MCF 10A (cell line): ENCODE data around the gene SLC25A13. TPM values are rescaled to one million over a fixed set of nuclear protein-coding genes. Genes with fewer than 3 reads are reported as not detected.

Source experiments
- BruUV-seq: library from RNA; stranded (reverse); fragments of 400-500 nt; replicated peaks from 2 replicates; lab custom pipeline; 2021; lab: Mats Ljungman, UMichigan
- CTCF ChIA-PET: fragments of 300-600 bp; sonication (Branson Sonifier 250); formaldehyde crosslinking; extraction: SDS; loops from one replicate; lab custom pipeline; 2021; ENCODE audit warnings: antibody characterized with exemption, inconsistent platforms; lab: Yijun Ruan, JAX
- POLR2A ChIA-PET: fragments of 300-600, 350-650 bp; sonication (Branson Sonifier 250); formaldehyde crosslinking; extraction: SDS; loops from one replicate; lab custom pipeline; 2020; ENCODE audit warnings: antibody characterized with exemption, inconsistent platforms; lab: Yijun Ruan, JAX
- DNase-seq: peaks from one replicate; pipeline ENCODE4 v3.0.0-alpha.2; 2018; ENCODE audit not compliant: unreplicated experiment
- H3K27ac Mint-ChIP-seq: one replicate; pipeline ENCODE4 v1.8.0; 2022; ENCODE audit warnings: mild to moderate bottlenecking, low read depth, mixed read lengths; ENCODE audit not compliant: unreplicated experiment
- H3K27me3 Mint-ChIP-seq: one replicate; pipeline ENCODE4 v1.8.0; 2022; ENCODE audit warnings: mixed read lengths; ENCODE audit not compliant: insufficient read depth, unreplicated experiment
- H3K36me3 Mint-ChIP-seq: one replicate; pipeline ENCODE4 v1.8.0; 2022; ENCODE audit warnings: mild to moderate bottlenecking, moderate library complexity, mixed read lengths; ENCODE audit not compliant: insufficient read depth, unreplicated experiment
- H3K4me1 Mint-ChIP-seq: one replicate; pipeline ENCODE4 v1.8.0; 2022; ENCODE audit warnings: mixed read lengths; ENCODE audit not compliant: insufficient read depth, unreplicated experiment
- H3K4me3 Mint-ChIP-seq: one replicate; pipeline ENCODE4 v1.8.0; 2022; ENCODE audit warnings: mild to moderate bottlenecking, moderate library complexity, mixed read lengths; ENCODE audit not compliant: unreplicated experiment
- H3K9me3 Mint-ChIP-seq: one replicate; pipeline ENCODE4 v1.8.0; 2022; ENCODE audit warnings: mixed read lengths; ENCODE audit not compliant: unreplicated experiment
- intact Hi-C: fragments of 100-400 bp; cut with micrococcal nuclease; formaldehyde crosslinking; loops from 2 replicates; pipeline ENCODE4 v1.14.1; 2022
- total RNA-seq: library from RNA; stranded (reverse); gene quantifications from 2 replicates; pipeline ENCODE4 v1.2.3, GENCODE V29; 2022
- TF ChIP-seq, protein P1 (sequence below): fragments of 200-600 bp; IDR thresholded peaks from one replicate; pipeline ENCODE4 v1.8.0; 2022; ENCODE audit warnings: antibody characterized with exemption, mild to moderate bottlenecking; ENCODE audit not compliant: unreplicated experiment

SLC25A13 gene
- total RNA-seq, 1 experiment from 2014 or later = 28.6 TPM

DNA sequence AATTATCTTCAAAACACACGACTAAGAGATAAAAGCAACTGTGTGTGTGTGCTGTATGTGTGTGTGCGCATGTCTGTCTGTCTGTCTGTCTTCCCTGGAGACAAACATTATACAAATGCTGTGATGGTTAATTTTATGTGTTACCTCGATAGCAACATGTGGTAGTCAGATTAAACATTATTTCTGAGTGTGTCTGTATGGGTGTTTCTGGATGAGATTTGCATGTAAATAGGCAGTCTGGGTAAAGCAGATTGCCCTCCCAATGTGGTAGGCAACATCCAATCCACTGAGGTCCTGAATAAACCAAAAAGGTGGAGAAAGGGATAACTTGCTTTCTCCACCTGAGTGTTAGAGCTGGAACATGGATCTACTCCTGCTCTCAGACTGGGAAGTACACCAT lies 67.9 kb downstream of the SLC25A13 start:
- no TSS peak for BruUV-seq
- intact Hi-C loops = no loop called here
- DNase-seq = no peak
- CTCF ChIA-PET = interaction anchor here (0.6 kb wide), 1 partner anchor 56 kb away, joined by 3 read pairs; no protein-coding TSS in a partner anchor
- POLR2A ChIA-PET = no interaction called here
- Mint-ChIP-seq H3K9me3 (peaks cover 13% of the 10 kb centered on the region), H3K27me3 (no peaks in the 10 kb centered on the region), H3K4me1 (peaks cover 12% of the 10 kb centered on the region), H3K4me3 (no peak overlapping the region), H3K27ac (no peak overlapping the region), H3K36me3 (peaks cover 4% of the 10 kb centered on the region)
- TF ChIP-seq, protein P1, sequence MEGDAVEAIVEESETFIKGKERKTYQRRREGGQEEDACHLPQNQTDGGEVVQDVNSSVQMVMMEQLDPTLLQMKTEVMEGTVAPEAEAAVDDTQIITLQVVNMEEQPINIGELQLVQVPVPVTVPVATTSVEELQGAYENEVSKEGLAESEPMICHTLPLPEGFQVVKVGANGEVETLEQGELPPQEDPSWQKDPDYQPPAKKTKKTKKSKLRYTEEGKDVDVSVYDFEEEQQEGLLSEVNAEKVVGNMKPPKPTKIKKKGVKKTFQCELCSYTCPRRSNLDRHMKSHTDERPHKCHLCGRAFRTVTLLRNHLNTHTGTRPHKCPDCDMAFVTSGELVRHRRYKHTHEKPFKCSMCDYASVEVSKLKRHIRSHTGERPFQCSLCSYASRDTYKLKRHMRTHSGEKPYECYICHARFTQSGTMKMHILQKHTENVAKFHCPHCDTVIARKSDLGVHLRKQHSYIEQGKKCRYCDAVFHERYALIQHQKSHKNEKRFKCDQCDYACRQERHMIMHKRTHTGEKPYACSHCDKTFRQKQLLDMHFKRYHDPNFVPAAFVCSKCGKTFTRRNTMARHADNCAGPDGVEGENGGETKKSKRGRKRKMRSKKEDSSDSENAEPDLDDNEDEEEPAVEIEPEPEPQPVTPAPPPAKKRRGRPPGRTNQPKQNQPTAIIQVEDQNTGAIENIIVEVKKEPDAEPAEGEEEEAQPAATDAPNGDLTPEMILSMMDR = no peak

DNA sequence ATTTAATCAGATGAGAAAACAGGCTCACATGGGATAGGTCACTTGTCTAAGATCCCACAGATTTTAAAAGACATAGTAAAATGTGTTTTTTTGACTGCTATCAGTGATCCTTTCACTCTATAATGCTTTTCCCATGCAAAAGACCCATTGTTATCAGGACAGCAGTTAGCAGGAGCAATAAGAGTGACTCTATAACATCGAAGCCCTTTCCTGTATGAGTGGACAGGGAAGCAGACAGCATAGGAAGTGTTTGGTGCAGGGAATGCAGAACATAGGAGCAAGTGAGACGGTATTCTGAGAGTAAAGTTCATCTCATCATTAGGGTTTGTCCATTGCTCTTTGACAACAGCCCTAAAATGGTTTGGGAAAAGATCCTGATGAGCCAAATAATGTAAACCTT lies 68.5 kb downstream of the SLC25A13 start:
- intact Hi-C loops = no loop called here
- Mint-ChIP-seq H3K4me3 (no peak overlapping the region), H3K9me3 (peaks cover 13% of the 10 kb centered on the region), H3K27me3 (no peaks in the 10 kb centered on the region), H3K4me1 (peaks cover 12% of the 10 kb centered on the region), H3K36me3 (peaks cover 4% of the 10 kb centered on the region), H3K27ac (peak overlapping the region; percentile 24)
- BruUV-seq = no TSS peak
- TF ChIP-seq, protein P1 = no peak
- POLR2A ChIA-PET = no interaction called here
- DNase-seq = no peak
- CTCF ChIA-PET = no interaction called here

DNA sequence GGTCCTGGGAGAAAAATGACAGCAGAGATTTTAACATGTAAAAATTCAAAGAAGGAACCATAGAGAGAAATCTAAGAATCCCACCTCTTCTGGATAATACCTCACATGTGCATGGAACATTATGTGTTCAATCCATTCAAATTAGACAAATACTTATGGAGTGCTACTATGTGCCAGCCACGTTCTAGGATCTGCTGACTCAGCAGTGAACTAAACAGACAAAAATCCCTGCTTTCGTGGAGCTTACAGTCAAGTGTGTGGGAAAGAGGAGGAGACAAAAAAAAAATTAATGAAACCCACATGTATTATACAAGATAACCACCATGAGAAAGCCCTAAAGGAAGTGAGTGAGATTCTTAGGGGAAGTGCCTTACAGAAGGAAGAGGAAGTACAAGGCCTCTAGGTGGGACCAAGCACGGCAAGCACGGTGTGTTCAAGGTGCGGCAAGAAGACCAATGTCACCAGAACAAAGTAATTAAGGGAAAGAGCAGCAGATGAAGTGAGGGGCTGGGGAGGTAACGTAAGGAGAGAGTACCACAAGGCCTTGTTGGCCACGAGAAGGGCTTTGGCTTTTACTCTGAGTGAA lies 71.0 kb downstream of the SLC25A13 start:
- Mint-ChIP-seq H3K4me1 (peaks cover 12% of the 10 kb centered on the region), H3K36me3 (peaks cover 4% of the 10 kb centered on the region), H3K27me3 (no peaks in the 10 kb centered on the region), H3K4me3 (no peak overlapping the region), H3K9me3 (no peaks in the 10 kb centered on the region), H3K27ac (no peak overlapping the region)
- no peak for DNase-seq
- BruUV-seq = no TSS peak
- POLR2A ChIA-PET = no interaction called here
- intact Hi-C loops = no loop called here
- TF ChIP-seq, protein P1 = no peak
- CTCF ChIA-PET = interaction anchor here (0.7 kb wide), 1 partner anchor 44 kb away, joined by 3 read pairs; no protein-coding TSS in a partner anchor

DNA sequence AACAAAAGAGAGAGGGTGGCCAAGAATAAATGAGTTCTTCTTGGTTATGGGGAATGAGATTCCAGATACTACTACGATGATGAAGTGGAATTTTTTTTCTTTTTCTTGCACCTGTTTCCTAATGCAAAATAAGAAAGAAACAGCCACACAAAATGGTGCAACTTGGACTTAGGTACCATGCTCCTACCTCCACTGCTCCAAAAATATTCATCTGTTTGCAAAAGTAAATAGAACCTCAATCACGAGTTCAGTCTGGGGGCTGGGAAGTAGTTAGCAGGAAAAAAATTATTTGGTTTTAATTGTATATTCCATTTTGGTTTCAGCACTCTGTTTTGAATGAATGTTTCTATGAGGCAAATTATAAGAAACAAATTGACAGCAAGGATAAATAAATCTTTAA lies 73.5 kb downstream of the SLC25A13 start:
- H3K9me3 Mint-ChIP-seq = no peaks in the 10 kb centered on the region
- DNase-seq = no peak
- no peaks in the 10 kb centered on the region for H3K27me3 Mint-ChIP-seq
- H3K4me1 Mint-ChIP-seq = peaks cover 12% of the 10 kb centered on the region
- TF ChIP-seq, protein P1 = no peak
- no TSS peak for BruUV-seq
- no peak overlapping the region for H3K4me3 Mint-ChIP-seq
- POLR2A ChIA-PET = interaction anchor here (0.6 to 0.7 kb wide), 2 partner anchors 87 to 101 kb away, joined by 3 read pairs; no protein-coding TSS in a partner anchor
- CTCF ChIA-PET = no interaction called here
- H3K36me3 Mint-ChIP-seq = peaks cover 2% of the 10 kb centered on the region
- no peak overlapping the region for H3K27ac Mint-ChIP-seq
- intact Hi-C loops = no loop called here
